Chondrocyte (in vitro differentiated cells): Measurements from ENCODE around the gene WDPCP. TPM values are rescaled to one million over a fixed set of nuclear protein-coding genes. Genes with fewer than 3 reads are reported as not detected.
"Not testable (repeated sequence)": the region's sequence is repeated elsewhere in the genome, so short reads cannot be mapped to it uniquely, and the experiment has no call there.

Experiments used
- DNase-seq: peaks from one replicate; pipeline ENCODE4 v3.0.0; 2021; ENCODE audit warnings: mixed read lengths, low spot score
- H3K27ac Mint-ChIP-seq: one replicate; pipeline ENCODE4 v1.8.0; 2021; ENCODE audit warnings: mild to moderate bottlenecking, moderate library complexity, mixed read lengths; ENCODE audit not compliant: unreplicated experiment
- H3K27me3 Mint-ChIP-seq: 2 replicates; pipeline ENCODE4 v1.8.0; 2021; ENCODE audit warnings: low read depth, mixed read lengths
- H3K36me3 Mint-ChIP-seq: 2 replicates; pipeline ENCODE4 v1.8.0; 2021; ENCODE audit warnings: low read depth, mixed read lengths
- H3K4me1 Mint-ChIP-seq: 2 replicates; pipeline ENCODE4 v1.8.0; 2021; ENCODE audit warnings: low read depth, mild to moderate bottlenecking, mixed read lengths
- H3K4me3 Mint-ChIP-seq: one replicate; pipeline ENCODE4 v1.8.0; 2021; ENCODE audit warnings: mild to moderate bottlenecking, moderate library complexity, mixed read lengths; ENCODE audit not compliant: unreplicated experiment
- H3K9me3 Mint-ChIP-seq: 2 replicates; pipeline ENCODE4 v1.8.0; 2021; ENCODE audit warnings: low read depth, mixed read lengths
- CTCF ChIP-seq: fragments of 200-600 bp; sonication (generic); IDR thresholded peaks from 2 replicates; pipeline ENCODE4 v1.5.0; 2021; ENCODE audit warnings: antibody characterized with exemption, mild to moderate bottlenecking, moderate library complexity
- total RNA-seq: library from RNA; stranded (reverse); gene quantifications from 3 replicates; pipeline ENCODE4 v1.2.1, GENCODE V29; 2021

Gene WDPCP
- total RNA-seq, 1 donor from 2014 or later: 8.6 TPM

GRCh38 chr2:63581298-63581961 is 6.8 kb downstream of the WDPCP start:
- H3K36me3 Mint-ChIP-seq: no peaks in the 10 kb centered on the region
- no peak for TF ChIP-seq CTCF
- H3K9me3 Mint-ChIP-seq: no peaks in the 10 kb centered on the region
- no peak for DNase-seq
- peak overlapping the region; percentile 43 for H3K27ac Mint-ChIP-seq
- peaks cover 8% of the 10 kb centered on the region for H3K4me1 Mint-ChIP-seq
- no peaks in the 10 kb centered on the region for H3K27me3 Mint-ChIP-seq
- no peak overlapping the region for H3K4me3 Mint-ChIP-seq

- peak overlapping the region; percentile 43 for H3K27ac Mint-ChIP-seq
- no peaks in the 10 kb centered on the region for H3K36me3 Mint-ChIP-seq
- peaks cover 4% of the 10 kb centered on the region for H3K4me1 Mint-ChIP-seq
- DNase-seq: no peak
- no peak for TF ChIP-seq CTCF
- no peak overlapping the region for H3K4me3 Mint-ChIP-seq
- H3K9me3 Mint-ChIP-seq: no peaks in the 10 kb centered on the region
- H3K27me3 Mint-ChIP-seq: no peaks in the 10 kb centered on the region
Measured at GRCh38 chr2:63580651-63581297, 7.5 kb downstream of the WDPCP start.

GRCh38 chr2:63578767-63579166 is 9.5 kb downstream of the WDPCP start:
- peaks cover 3% of the 10 kb centered on the region for H3K9me3 Mint-ChIP-seq
- H3K27me3 Mint-ChIP-seq: no peaks in the 10 kb centered on the region
- no peak overlapping the region for H3K4me3 Mint-ChIP-seq
- no peaks in the 10 kb centered on the region for H3K36me3 Mint-ChIP-seq
- H3K4me1 Mint-ChIP-seq: peaks cover 4% of the 10 kb centered on the region
- no peak overlapping the region for H3K27ac Mint-ChIP-seq
- no peak for TF ChIP-seq CTCF
- DNase-seq: no peak

GRCh38 chr2:63576546-63576945 is 11.7 kb downstream of the WDPCP start:
- no peak for DNase-seq
- Mint-ChIP-seq H3K9me3 (peaks cover 3% of the 10 kb centered on the region), H3K4me3 (no peak overlapping the region), H3K36me3 (no peaks in the 10 kb centered on the region), H3K27ac (no peak overlapping the region), H3K27me3 (no peaks in the 10 kb centered on the region), H3K4me1 (peaks cover 8% of the 10 kb centered on the region)
- TF ChIP-seq CTCF: no peak

- H3K4me3 Mint-ChIP-seq: not testable (repeated sequence)
Measured at GRCh38 chr2:63573726-63574345, 14.4 kb downstream of the WDPCP start.

GRCh38 chr2:63573026-63573425 is 15.3 kb downstream of the WDPCP start:
- not testable (repeated sequence) for H3K4me3 Mint-ChIP-seq, H3K27me3 Mint-ChIP-seq, H3K36me3 Mint-ChIP-seq, H3K27ac Mint-ChIP-seq, DNase-seq, H3K4me1 Mint-ChIP-seq
- H3K9me3 Mint-ChIP-seq: peaks cover 10% of the 10 kb centered on the region

More at GRCh38 chr2:63573726-63574345, 14.4 kb downstream of the WDPCP start:
- H3K27me3 Mint-ChIP-seq, DNase-seq, H3K36me3 Mint-ChIP-seq, H3K9me3 Mint-ChIP-seq, H3K27ac Mint-ChIP-seq, H3K4me1 Mint-ChIP-seq: not testable (repeated sequence)
